Chondrocyte (in vitro differentiated cells): Measurements from ENCODE around the gene KLHDC10. TPM values are rescaled to one million over a fixed set of nuclear protein-coding genes. Genes with fewer than 3 reads are reported as not detected.
A peak's percentile ranks its signal among the peaks of the same experiment; 100 is the strongest.
"Not testable (repeated sequence)": the region's sequence is repeated elsewhere in the genome, so short reads cannot be mapped to it uniquely, and the experiment has no call there.

Experiments
- DNase-seq: peaks from one replicate; pipeline ENCODE4 v3.0.0; 2021; ENCODE audit warnings: mixed read lengths, low spot score
- H3K27ac Mint-ChIP-seq: one replicate; pipeline ENCODE4 v1.8.0; 2021; ENCODE audit warnings: mild to moderate bottlenecking, moderate library complexity, mixed read lengths; ENCODE audit not compliant: unreplicated experiment
- H3K27me3 Mint-ChIP-seq: 2 replicates; pipeline ENCODE4 v1.8.0; 2021; ENCODE audit warnings: low read depth, mixed read lengths
- H3K36me3 Mint-ChIP-seq: 2 replicates; pipeline ENCODE4 v1.8.0; 2021; ENCODE audit warnings: low read depth, mixed read lengths
- H3K4me1 Mint-ChIP-seq: 2 replicates; pipeline ENCODE4 v1.8.0; 2021; ENCODE audit warnings: low read depth, mild to moderate bottlenecking, mixed read lengths
- H3K4me3 Mint-ChIP-seq: one replicate; pipeline ENCODE4 v1.8.0; 2021; ENCODE audit warnings: mild to moderate bottlenecking, moderate library complexity, mixed read lengths; ENCODE audit not compliant: unreplicated experiment
- H3K9me3 Mint-ChIP-seq: 2 replicates; pipeline ENCODE4 v1.8.0; 2021; ENCODE audit warnings: low read depth, mixed read lengths
- total RNA-seq: library from RNA; stranded (reverse); gene quantifications from 3 replicates; pipeline ENCODE4 v1.2.1, GENCODE V29; 2021
- TF ChIP-seq, protein P1 (sequence below): fragments of 200-600 bp; sonication (generic); IDR thresholded peaks from 2 replicates; pipeline ENCODE4 v1.5.0; 2021; ENCODE audit warnings: antibody characterized with exemption, mild to moderate bottlenecking, moderate library complexity

Gene KLHDC10
- total RNA-seq, 1 donor from 2014 or later: 28.0 TPM

DNA sequence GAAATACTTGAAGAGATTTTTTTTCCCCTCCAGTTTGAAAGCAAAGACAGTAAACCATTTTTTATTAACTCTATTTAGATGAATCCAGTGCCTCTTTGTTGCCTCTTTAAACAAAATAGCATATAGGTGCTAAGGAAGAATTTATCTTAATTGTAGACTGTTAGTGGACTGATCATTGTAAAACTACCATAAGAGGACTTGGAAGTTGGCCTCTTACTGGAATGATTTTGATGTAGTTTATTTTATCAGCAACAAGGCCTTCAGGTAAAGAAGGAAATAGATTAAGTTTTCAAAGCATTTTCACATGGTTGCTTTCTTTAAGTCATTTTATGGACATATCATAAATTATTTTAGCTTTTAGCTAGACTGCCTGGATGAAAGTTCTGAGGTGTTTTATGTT, 53.2 kb downstream of the KLHDC10 start:
- Mint-ChIP-seq H3K27ac (no peak overlapping the region), H3K4me1 (peaks cover 16% of the 10 kb centered on the region), H3K27me3 (no peaks in the 10 kb centered on the region), H3K4me3 (no peak overlapping the region), H3K36me3 (peaks cover 23% of the 10 kb centered on the region), H3K9me3 (no peaks in the 10 kb centered on the region)
- TF ChIP-seq, protein P1, sequence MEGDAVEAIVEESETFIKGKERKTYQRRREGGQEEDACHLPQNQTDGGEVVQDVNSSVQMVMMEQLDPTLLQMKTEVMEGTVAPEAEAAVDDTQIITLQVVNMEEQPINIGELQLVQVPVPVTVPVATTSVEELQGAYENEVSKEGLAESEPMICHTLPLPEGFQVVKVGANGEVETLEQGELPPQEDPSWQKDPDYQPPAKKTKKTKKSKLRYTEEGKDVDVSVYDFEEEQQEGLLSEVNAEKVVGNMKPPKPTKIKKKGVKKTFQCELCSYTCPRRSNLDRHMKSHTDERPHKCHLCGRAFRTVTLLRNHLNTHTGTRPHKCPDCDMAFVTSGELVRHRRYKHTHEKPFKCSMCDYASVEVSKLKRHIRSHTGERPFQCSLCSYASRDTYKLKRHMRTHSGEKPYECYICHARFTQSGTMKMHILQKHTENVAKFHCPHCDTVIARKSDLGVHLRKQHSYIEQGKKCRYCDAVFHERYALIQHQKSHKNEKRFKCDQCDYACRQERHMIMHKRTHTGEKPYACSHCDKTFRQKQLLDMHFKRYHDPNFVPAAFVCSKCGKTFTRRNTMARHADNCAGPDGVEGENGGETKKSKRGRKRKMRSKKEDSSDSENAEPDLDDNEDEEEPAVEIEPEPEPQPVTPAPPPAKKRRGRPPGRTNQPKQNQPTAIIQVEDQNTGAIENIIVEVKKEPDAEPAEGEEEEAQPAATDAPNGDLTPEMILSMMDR: no peak
- no peak for DNase-seq

DNA sequence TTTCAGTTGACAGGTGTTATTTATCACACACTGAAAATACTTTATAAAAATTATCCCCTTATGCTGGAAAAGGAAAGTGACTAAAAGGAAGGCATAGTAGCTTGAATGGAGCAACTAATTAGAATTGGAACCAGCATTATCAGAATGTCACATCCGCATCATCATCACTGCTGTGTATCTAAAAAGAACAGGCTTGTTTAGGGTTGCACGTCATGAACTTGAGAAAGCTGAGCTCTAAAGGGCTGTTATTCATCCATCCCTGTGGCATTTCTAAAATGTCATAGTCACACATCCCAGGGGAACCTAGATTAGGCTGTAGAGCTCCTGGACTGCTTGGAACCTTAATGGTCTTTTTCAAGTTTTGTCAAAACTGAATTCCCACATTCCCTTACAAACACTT, 54.4 kb downstream of the KLHDC10 start:
- Mint-ChIP-seq H3K4me1 (peaks cover 19% of the 10 kb centered on the region), H3K36me3 (peaks cover 26% of the 10 kb centered on the region), H3K27ac (no peak overlapping the region), H3K27me3 (no peaks in the 10 kb centered on the region), H3K4me3 (no peak overlapping the region), H3K9me3 (no peaks in the 10 kb centered on the region)
- TF ChIP-seq, protein P1: no peak
- no peak for DNase-seq

DNA sequence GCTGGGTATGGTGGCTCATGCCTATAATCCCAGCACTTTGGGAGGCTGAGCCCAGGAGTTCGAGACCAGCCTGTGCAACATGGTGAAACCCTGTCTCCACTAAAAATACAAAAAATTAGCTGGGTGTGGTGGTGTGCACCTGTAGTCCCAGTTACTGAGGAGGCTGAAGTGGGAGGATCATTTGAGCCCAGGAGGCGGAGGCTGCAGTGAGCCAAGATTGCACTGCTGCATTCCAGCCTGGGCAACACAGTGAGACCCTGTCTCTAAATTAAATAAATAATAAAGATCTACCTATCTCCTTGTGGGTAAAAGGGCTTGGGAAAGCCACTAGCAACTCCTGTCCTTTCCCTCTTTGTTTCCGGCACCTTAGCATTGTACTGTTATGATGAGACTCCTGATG, 56.5 kb downstream of the KLHDC10 start:
- not testable (repeated sequence) for H3K4me3 Mint-ChIP-seq, H3K27me3 Mint-ChIP-seq, DNase-seq, H3K9me3 Mint-ChIP-seq
- H3K4me1 Mint-ChIP-seq: peaks cover 19% of the 10 kb centered on the region
- H3K36me3 Mint-ChIP-seq: peaks cover 35% of the 10 kb centered on the region
- peak overlapping the region; percentile 22 for H3K27ac Mint-ChIP-seq

DNA sequence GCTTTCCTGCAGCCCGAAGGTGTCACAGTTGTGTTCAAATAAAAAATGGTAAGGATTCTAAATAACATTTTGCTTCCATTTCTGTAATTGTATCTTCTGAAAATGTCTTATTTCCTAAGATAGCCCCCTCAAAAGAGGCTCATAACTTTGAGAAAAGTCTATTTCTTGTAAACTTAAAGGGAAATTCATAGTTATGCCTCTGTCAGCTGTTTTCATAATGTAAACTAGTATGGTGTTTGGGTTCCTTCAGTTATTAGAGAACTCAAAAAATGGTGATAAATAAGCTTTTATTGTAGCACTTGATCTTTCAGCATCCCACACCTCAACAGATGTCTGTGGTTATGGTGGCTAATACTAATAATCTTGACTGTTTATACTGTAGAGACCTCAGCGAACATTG, 57.1 kb downstream of the KLHDC10 start:
- TF ChIP-seq, protein P1: no peak
- H3K4me3 Mint-ChIP-seq: no peak overlapping the region
- peaks cover 19% of the 10 kb centered on the region for H3K4me1 Mint-ChIP-seq
- DNase-seq: no peak
- H3K36me3 Mint-ChIP-seq: peaks cover 29% of the 10 kb centered on the region
- no peaks in the 10 kb centered on the region for H3K27me3 Mint-ChIP-seq
- H3K27ac Mint-ChIP-seq: peak overlapping the region; percentile 71
- H3K9me3 Mint-ChIP-seq: no peaks in the 10 kb centered on the region

DNA sequence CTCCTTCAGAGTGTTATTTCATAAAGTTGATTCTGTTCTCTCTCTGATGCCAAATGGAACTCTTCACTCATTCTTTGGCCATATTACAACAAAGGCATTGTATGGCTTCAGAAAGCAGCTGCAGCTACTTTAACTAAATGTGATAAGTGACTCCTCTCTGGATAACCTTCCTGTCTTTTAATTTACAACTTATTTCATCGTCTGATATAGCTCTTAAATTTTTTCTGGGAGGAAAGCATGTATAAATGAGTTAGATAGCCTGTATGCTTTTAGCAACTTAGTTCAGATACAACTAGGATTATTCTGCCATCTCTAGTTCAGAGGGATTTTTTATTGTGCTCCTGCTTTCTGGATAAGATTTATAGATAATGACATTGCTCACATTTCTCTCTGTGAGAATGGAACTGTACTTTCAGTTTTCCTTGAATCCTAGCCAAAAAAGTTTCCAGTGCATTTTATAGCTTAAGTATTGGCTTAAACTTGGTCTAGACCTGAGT, 57.5 kb downstream of the KLHDC10 start:
- Mint-ChIP-seq H3K27me3 (no peaks in the 10 kb centered on the region), H3K36me3 (peaks cover 25% of the 10 kb centered on the region), H3K27ac (peak overlapping the region; percentile 71), H3K4me1 (peaks cover 19% of the 10 kb centered on the region), H3K4me3 (no peak overlapping the region), H3K9me3 (no peaks in the 10 kb centered on the region)
- TF ChIP-seq, protein P1: no peak
- no peak for DNase-seq

DNA sequence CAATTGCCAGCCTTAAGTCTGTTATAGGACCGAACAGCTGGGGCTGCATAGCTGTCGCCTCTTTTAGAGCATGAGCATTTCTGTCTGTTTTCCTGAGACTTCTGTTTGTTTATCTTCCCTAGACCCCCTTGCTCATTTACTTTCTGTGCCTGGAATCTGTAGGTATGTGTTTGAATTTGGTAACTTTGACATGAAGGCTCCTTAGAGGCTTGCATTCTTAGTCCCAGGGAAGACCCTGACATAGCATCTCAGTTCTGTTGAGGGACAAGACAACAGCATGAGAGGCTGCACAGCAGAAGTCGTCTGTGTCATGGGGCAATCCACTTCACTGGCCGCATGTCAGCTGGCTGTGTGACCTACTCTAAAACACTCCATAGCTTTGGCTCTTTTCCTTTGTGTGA, 58.7 kb downstream of the KLHDC10 start:
- Mint-ChIP-seq H3K27me3 (no peaks in the 10 kb centered on the region), H3K4me1 (peaks cover 19% of the 10 kb centered on the region), H3K27ac (no peak overlapping the region), H3K4me3 (no peak overlapping the region), H3K36me3 (peaks cover 24% of the 10 kb centered on the region), H3K9me3 (no peaks in the 10 kb centered on the region)
- TF ChIP-seq, protein P1: no peak
- DNase-seq: no peak
